ENCODE measurements around the gene TNNT2. TPM values are rescaled to one million over a fixed set of nuclear protein-coding genes. Genes with fewer than 3 reads are reported as not detected.

TNNT2 gene
- total and polyA plus RNA-seq, 2 of the 13 experiments (the other 11 are each of a cell fraction or from before 2014, with no cell fraction given), result 0.20 to 0.63 TPM

DNA sequence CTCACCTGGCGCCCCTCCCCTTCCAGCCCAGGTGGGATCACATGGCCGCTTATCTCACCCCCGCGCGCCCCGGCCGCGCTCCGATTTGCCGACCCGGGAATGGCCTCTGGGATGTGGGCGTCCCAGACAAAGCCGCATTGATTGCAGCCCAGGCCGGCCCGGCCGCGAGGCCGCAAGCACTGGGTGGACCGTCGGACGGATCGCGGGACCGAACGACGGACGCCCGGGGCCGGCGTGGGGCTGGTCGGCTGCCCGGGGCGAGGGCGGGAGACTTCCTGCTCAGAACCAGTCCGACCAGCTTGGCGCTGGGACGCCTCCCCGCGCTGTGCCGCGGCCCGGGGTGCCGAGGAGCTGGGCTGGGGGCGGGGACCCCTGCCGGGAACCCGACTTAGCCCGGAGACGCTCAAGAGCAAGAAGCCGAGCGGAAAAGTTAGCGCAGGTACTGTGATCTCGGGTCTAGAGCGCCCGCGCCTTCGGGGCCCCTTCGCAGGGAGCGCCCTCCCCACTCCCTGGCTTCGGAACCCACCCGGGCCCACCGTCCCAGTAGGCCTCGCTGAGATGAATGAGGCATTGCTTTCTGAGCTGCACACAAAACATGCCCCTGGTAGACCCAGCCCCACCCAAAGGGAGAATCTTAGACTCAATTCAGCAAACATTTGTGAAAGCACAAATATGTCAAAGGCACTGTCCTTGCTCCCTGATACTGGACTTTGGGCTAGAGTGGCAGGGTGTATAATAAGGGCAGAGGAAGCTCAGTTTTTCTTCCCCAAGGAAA is 22.1 kb upstream of the TNNT2 start (continued):
- TF ChIP-seq ZSCAN31 (CRISPR knock-in tag; IDR thresholded peaks at IDR 0.05; ENCODE audit: low read depth) (peak; percentile 70; the same call in 1 of the 2 replicates), TEAD3 (CRISPR knock-in tag; optimal IDR thresholded peaks at IDR 0.05; ENCODE audit: borderline replicate concordance) (peak; percentile 6), CEBPG (CRISPR knock-in tag; IDR thresholded peaks at IDR 0.05) (0 out of 2 replicates have a peak, but pooled peaks have one; percentile 5), NFYB (CRISPR knock-in tag; IDR thresholded peaks at IDR 0.05) (peak; percentile 39; the same call in 1 of the 2 replicates), IKZF4 (CRISPR knock-in tag; IDR thresholded peaks at IDR 0.05; ENCODE audit: borderline replicate concordance, low read depth, not compliant biosample characterization) (peak; percentile 32), ZNF468 (CRISPR knock-in tag; IDR thresholded peaks at IDR 0.05) (peak; percentile 78; the same call in 1 of the 2 replicates), ZNF556 (CRISPR knock-in tag; IDR thresholded peaks at IDR 0.05; ENCODE audit: borderline replicate concordance) (peak; percentile 79; the same call in 1 of the 2 replicates), ZNF3 (CRISPR knock-in tag; IDR thresholded peaks at IDR 0.05) (no peak), SP1 (IDR thresholded peaks at IDR 0.05) (no peak), SP1 (CRISPR knock-in tag; IDR thresholded peaks at IDR 0.05) (no peak), MED1 (CRISPR knock-in tag; IDR thresholded peaks at IDR 0.05) (peak; percentile 62; the same call in 1 of the 2 replicates)
- TF ChIP-seq, protein P1, sequence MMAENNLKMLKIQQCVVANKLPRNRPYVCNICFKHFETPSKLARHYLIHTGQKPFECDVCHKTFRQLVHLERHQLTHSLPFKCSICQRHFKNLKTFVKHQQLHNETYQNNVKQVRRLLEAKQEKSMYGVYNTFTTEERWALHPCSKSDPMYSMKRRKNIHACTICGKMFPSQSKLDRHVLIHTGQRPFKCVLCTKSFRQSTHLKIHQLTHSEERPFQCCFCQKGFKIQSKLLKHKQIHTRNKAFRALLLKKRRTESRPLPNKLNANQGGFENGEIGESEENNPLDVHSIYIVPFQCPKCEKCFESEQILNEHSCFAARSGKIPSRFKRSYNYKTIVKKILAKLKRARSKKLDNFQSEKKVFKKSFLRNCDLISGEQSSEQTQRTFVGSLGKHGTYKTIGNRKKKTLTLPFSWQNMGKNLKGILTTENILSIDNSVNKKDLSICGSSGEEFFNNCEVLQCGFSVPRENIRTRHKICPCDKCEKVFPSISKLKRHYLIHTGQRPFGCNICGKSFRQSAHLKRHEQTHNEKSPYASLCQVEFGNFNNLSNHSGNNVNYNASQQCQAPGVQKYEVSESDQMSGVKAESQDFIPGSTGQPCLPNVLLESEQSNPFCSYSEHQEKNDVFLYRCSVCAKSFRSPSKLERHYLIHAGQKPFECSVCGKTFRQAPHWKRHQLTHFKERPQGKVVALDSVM (CRISPR knock-in tag; IDR thresholded peaks at IDR 0.05), result peak; percentile 67
- TF ChIP-seq, protein P2, sequence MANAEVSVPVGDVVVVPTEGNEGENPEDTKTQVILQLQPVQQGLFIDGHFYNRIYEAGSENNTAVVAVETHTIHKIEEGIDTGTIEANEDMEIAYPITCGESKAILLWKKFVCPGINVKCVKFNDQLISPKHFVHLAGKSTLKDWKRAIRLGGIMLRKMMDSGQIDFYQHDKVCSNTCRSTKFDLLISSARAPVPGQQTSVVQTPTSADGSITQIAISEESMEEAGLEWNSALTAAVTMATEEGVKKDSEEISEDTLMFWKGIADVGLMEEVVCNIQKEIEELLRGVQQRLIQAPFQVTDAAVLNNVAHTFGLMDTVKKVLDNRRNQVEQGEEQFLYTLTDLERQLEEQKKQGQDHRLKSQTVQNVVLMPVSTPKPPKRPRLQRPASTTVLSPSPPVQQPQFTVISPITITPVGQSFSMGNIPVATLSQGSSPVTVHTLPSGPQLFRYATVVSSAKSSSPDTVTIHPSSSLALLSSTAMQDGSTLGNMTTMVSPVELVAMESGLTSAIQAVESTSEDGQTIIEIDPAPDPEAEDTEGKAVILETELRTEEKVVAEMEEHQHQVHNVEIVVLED (CRISPR knock-in tag; IDR thresholded peaks at IDR 0.05; ENCODE audit: borderline replicate concordance), result peak; percentile 35; the same call in 1 of the 2 replicates
- TF ChIP-seq, protein P3, sequence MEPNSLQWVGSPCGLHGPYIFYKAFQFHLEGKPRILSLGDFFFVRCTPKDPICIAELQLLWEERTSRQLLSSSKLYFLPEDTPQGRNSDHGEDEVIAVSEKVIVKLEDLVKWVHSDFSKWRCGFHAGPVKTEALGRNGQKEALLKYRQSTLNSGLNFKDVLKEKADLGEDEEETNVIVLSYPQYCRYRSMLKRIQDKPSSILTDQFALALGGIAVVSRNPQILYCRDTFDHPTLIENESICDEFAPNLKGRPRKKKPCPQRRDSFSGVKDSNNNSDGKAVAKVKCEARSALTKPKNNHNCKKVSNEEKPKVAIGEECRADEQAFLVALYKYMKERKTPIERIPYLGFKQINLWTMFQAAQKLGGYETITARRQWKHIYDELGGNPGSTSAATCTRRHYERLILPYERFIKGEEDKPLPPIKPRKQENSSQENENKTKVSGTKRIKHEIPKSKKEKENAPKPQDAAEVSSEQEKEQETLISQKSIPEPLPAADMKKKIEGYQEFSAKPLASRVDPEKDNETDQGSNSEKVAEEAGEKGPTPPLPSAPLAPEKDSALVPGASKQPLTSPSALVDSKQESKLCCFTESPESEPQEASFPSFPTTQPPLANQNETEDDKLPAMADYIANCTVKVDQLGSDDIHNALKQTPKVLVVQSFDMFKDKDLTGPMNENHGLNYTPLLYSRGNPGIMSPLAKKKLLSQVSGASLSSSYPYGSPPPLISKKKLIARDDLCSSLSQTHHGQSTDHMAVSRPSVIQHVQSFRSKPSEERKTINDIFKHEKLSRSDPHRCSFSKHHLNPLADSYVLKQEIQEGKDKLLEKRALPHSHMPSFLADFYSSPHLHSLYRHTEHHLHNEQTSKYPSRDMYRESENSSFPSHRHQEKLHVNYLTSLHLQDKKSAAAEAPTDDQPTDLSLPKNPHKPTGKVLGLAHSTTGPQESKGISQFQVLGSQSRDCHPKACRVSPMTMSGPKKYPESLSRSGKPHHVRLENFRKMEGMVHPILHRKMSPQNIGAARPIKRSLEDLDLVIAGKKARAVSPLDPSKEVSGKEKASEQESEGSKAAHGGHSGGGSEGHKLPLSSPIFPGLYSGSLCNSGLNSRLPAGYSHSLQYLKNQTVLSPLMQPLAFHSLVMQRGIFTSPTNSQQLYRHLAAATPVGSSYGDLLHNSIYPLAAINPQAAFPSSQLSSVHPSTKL (CRISPR knock-in tag; IDR thresholded peaks at IDR 0.05), result peak; percentile 45; the same call in 1 of the 2 replicates
- TF ChIP-seq, protein P4, sequence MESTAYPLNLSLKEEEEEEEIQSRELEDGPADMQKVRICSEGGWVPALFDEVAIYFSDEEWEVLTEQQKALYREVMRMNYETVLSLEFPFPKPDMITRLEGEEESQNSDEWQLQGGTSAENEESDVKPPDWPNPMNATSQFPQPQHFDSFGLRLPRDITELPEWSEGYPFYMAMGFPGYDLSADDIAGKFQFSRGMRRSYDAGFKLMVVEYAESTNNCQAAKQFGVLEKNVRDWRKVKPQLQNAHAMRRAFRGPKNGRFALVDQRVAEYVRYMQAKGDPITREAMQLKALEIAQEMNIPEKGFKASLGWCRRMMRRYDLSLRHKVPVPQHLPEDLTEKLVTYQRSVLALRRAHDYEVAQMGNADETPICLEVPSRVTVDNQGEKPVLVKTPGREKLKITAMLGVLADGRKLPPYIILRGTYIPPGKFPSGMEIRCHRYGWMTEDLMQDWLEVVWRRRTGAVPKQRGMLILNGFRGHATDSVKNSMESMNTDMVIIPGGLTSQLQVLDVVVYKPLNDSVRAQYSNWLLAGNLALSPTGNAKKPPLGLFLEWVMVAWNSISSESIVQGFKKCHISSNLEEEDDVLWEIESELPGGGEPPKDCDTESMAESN (CRISPR knock-in tag; conservative IDR thresholded peaks at IDR 0.05), result peak; percentile 70; the same call in 1 of the 2 replicates
- TF ChIP-seq, protein P5, sequence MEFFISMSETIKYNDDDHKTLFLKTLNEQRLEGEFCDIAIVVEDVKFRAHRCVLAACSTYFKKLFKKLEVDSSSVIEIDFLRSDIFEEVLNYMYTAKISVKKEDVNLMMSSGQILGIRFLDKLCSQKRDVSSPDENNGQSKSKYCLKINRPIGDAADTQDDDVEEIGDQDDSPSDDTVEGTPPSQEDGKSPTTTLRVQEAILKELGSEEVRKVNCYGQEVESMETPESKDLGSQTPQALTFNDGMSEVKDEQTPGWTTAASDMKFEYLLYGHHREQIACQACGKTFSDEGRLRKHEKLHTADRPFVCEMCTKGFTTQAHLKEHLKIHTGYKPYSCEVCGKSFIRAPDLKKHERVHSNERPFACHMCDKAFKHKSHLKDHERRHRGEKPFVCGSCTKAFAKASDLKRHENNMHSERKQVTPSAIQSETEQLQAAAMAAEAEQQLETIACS (CRISPR knock-in tag; IDR thresholded peaks at IDR 0.05), result peak; percentile 19; the same call in 1 of the 2 replicates
- TF ChIP-seq, protein P6, sequence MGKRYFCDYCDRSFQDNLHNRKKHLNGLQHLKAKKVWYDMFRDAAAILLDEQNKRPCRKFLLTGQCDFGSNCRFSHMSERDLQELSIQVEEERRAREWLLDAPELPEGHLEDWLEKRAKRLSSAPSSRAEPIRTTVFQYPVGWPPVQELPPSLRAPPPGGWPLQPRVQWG (CRISPR knock-in tag; IDR thresholded peaks at IDR 0.05; ENCODE audit: borderline replicate concordance, low read depth), result no peak
